NCI-H2029 (cell line): Measurements from ENCODE around the gene CFDP1.
A peak's percentile ranks its signal among the peaks of the same experiment; 100 is the strongest.
"Not testable (repeated sequence)": the region's sequence is repeated elsewhere in the genome, so short reads cannot be mapped to it uniquely, and the experiment has no call there.

ENCODE experiments used
- DNase-seq: peaks from one replicate; lab custom pipeline; 2025; lab: John Stamatoyannopoulos, UW

Gene CFDP1

DNA sequence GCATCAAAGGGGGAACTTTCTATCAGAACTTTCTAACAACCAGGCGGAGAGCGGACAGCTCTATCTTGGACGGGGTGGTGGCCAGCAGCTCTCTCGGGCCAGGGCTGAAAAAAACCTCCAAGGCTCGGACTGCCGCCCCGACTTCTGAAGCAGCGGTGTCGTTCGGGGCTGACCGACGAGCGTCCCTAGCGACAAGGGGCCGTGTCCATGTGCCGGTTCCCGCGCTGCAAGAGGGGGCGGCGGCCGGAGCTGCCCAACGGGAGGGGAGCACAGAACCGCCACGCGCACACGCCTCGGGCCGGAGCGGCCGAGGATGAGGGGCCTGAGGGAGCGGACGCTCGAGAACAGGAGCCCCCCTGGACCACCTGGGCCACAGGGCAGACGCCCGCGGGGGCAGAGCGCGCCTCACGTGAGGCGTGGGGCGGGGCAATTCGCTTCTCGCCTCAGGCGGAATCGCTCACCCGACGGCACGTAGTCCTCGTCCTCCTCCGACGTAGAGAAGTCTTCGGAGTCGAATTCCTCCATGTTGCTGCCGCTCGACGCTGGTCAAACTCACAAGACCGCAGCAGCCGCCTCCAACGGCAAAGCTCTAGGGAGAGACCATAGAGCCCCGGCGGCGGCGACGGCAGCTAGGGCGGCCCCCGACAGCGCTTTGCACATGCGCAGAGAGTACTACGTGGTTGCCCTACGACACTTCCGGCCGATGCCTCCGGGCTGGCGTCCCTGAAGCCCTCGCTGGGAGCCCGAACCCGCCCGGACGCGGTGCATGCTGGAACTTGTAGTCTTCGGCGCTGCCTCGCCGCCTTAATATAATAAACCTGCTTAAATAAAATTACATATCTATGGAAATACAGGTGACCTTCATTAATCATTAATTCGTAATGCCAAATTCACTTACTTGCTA is at the start of gene CFDP1:
TSS of gene CFDP1 (minus strand) at position 676 of the 904 bp plus-strand sequence. CDS start at position 525, 151 bp downstream.
- DNase-seq, result peak; percentile 66

DNA sequence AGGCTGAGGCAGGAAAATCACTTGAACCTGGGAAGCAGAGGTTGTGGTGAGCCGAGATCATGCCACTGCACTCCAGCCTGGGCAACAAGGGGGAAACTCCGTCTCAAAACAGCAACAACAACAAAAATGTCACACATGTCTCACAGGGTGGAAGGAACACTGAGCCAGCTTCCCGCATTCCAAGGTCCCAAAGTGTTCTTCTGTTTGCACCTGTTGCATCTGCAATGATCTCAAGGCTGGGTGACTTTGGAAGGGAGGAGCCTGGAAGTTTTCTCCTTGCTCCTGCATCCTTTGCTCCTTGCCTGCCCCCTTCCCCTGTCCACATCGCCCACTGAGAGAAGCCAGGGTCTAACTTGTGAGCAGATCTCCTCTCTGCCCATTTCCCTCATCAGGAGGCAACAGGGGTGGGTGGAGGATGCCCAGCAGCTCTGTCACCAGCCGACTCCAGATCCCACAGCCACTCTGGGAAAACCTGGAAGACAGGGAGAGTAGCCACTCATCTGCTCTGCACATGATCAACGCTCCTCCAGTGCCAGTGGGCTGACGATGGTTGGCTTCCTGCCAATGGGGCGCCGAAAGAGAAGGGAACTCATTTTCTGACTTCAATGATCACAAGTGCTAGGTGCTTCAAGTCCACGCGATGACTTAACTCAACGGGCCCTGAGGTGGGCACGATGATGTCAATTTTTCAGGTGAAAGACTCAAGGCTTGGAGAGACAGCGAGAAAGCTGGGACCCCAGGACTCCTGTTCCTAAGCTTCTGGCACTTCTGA is 49.3 kb upstream of the CFDP1 start:
- DNase-seq, result peak; percentile 23

DNA sequence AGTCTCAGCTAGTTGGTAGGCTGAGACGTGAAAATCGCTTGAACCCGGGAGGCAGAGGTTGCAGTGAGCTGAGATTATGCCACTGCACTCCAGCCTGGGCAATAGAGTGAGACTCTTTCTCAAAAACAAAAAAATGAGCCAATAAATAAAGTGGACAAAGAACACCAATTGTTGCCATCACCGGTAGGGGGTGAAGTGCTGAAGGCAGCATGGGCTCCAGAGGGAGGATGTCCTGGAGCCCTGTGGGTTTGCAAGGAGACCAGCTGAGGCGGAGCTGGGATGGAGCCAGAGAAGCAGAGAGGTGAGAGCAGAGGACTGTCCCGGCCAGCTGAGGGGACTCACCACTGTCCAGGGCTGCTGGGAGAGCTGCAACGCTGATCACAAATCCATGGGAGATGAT is 48.2 kb upstream of the CFDP1 start:
- DNase-seq, result no peak

DNA sequence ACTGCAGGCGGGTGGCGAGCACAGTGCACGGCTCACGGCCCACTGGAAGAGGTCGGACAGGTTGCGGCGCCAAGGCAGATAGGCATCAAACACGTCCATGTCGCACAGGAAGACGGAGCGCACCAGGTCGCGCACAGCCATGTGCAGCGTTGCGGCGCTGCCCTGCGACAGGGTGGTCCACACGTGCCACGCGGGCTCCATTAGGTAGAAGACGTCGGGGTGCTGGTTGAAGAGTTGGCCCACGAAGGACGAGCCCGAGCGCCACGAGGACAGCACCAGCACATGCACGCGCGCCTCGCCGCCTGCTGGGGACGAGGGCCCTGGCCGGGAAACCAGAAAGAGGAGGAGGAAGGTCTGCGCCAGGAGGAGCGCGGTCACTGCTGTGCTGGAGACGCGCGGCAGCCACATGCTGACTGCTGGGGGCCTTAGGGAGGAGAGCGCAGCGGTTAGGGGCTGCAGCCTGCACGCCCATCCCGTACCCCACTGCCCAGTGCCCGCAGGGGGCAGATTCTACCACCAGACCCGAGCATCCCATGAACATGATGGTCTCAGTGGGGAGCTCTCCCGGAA is 46.2 kb upstream of the CFDP1 start:
- DNase-seq, result no peak

DNA sequence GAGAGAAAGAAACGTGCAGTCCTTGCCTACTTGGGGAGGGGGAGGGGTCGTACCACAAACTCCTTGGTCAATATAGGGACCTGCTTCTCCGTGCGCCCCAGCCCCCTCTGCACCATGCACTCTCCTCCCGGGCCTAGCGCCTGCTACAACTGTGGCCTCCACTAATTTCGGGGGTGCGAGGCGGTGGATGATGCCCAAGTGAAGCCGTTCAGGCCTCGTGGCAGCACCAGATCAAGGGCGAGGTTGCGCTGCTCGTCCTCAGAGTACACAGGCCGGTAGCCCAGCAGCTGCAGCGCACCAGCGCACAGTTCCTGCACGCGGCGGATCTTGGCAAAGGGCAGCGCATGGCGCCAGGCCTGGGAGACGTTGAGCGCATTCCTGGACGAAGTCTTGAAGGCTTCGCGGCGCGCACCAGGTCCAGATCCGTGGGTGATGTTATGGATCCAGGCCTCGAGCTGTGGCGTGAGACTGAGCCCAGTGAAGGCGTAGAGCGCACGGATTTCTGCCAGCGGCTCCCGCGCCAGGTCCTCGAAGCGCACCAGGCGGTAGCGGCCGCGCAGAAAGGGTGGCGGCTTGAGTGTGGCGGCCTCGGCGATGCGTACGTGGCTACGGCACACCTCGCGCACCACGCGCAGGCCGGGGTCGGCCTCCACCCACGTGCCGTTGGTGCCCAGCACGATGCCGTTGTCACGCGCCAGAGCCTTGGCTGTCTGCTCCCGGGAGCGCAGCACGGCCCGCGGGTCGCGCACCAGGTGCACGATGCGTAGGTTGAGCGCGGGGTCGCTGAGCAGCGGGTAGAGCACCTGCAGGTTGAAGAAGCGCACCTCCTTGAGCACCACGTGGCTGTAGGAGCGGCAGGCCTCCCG is 45.4 kb upstream of the CFDP1 start:
- no peak for DNase-seq

DNA sequence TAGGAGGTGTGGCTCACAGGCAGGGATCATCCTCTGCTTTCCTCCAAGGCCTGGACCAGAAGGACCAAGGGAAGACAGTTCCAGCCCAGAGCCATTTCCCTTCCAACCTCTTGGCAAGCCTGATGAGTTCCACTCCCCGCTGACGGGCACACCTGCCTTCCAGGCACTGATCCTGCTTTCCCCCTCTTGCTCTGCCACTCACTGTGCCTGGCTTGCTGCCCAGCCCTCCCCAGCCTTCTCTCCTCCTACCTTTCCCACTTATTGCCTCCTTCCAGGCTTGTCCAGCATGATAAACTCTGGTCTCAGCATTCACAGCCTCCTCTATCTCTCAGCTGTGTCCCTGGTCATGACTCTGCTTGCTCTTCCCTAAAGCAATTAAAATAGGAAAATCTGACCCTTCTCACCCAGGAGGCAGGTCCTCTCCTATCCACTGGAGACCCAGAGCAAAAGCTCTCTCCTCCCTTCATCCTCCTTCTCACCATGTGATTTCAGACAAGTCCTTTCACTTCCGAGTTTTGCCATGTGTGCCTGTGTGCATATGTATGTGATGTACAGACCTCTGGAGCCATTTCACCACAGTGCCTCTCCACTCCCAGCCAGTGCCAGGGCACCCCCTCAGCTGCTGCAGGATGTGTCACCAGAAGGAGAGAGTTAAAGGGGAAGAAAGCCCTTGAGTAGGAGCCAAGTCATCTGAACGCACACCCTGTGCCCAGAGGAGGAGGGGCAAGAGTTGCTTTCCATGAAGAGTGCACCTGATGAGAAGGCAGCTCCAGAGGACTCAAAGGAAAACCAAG is 44.6 kb upstream of the CFDP1 start:
- peak; percentile 26 for DNase-seq

DNA sequence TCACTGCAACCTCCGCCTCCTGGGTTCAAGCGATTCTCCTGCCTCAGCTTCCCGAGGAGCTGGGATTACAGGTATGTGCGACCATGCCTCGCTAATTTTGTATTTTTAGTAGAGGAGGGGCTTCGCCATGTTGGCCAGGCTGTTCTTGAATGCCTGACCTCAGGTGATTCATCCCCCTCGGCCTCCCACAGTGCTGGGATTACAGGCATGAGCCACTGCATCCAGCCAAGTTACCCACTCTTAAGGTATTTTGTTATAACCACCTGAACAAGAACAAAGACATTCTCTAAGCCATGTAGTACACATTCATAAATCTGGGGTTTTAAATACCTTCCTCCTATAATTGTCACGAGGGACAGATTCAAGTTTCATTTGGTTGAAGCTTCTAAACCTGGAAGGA is 43.5 kb upstream of the CFDP1 start:
- DNase-seq, result no peak

DNA sequence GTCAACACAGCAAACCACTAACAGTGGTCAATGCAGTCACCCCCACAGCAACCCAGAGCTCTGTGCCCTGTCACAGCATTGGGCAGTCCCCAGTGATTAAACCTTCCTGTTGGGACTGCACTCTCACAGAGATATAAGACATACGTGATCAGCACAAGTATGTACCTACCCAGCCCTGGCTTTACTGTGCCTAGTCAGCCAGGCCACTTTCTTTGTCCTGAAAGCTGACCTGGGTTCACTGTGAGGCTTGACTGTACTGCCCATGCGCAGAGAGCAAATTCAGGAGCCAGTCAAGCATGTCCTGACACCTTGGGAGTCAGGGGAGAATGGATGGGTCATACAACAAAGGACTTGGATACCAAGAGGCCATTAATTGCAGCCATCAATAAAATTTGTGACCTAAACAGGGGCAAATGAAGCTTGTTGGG is 42.1 kb upstream of the CFDP1 start:
- no peak for DNase-seq

DNA sequence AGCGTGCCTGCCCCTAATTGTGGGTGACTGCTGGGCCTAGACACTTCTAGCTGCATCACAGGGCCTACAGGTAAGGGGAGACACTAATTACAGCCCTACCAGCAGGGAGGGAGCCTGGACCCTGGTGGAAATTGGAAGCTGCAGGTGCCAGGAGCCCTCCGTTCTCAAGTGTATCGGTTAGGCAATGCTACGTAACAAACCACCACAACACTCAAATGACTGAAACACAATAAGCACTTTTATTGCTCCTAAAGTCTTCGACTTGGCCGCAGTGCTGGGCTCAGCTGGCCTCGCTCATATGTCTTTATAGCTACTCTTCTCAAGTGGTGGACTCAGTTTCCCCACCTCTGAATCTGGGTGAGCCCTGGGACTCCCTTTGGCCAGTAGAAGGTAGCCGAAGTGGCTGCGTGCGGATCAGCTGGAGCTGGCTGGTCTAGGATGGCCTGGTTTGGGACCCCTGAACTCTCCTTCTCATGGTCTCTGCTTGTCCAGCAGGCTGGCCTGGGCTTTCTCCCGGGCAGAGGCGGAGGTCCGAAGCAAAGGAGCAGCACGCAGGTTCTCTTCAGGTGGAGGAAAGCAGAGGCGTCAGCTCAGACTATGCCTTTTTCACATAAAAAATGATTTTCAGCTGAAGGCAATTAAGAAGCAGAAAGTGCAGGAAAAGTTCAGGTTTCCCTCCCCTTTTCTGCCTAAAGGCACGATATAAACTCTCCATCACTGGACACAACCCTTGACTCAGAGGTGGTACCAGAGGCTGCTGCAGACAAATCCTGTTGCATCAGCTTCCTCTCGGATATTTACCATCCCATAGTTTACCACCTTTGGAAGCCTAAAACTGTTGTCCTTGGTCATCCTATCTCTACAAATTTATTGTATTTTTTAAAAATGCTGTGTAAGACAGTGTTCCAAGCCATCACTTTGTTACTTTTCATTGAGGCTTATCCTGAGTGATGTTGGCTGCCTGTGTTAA is 39.9 kb upstream of the CFDP1 start:
- DNase-seq, result no peak

DNA sequence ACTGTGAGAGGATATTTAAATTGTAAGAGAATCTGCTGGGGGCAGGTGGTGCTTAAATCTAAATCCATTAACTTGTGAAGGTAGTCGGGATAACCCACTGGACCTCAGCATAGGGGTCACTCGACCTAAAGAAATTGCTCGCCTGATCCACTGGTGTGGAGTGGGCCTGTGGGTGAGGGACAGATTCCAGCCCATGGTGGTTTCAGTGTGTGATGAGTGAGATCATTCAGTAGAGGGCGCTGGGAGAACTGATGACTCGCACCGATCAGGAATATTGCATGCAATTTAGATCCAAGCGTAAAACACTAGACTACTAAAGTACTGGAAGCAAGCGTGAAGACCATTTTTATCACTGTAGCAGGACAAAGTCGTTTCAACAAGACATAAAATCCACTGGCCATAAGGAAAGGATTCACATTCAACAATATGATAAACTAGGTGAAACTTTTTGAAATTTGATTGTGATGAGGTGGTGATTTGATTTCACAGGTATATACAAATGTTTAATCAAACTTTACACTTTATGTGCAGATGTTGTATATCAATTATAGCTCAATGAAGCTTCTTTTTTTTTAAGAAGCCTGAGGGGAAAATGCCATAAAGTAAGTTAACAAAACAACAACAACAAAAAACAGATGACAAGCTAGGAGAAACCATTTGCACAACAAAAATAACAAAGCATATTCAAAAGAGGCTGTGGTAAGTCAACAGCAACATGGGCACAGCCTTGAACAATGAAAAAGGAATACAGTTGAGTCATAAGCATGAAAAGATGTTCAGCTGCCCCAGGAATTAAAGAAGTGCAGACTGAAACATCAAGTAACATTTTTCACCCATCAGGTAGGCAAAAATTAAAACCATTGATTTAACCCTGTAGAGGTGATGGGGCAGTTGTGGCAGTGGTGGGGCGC is 38.7 kb upstream of the CFDP1 start:
- DNase-seq, result peak; percentile 24

DNA sequence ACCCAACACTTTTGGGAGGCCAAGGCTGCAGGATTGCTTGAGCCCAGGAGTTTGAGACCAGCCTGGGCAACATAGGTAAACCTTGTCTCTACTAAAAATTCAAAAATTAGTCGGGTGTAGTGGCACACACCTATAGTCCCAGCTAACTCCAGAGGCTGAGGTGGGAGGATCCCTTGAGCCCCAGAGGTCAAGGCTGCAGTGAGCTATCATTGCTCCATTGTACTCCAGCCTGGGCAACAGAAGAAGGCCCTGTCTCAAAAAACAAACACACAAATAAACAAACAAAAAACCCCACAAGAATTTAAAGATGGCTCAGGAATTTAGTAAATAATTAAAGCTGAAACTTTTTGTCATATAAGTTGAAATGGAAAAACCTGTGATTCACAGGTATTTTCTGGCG is 33.5 kb upstream of the CFDP1 start:
- DNase-seq, result no peak

DNA sequence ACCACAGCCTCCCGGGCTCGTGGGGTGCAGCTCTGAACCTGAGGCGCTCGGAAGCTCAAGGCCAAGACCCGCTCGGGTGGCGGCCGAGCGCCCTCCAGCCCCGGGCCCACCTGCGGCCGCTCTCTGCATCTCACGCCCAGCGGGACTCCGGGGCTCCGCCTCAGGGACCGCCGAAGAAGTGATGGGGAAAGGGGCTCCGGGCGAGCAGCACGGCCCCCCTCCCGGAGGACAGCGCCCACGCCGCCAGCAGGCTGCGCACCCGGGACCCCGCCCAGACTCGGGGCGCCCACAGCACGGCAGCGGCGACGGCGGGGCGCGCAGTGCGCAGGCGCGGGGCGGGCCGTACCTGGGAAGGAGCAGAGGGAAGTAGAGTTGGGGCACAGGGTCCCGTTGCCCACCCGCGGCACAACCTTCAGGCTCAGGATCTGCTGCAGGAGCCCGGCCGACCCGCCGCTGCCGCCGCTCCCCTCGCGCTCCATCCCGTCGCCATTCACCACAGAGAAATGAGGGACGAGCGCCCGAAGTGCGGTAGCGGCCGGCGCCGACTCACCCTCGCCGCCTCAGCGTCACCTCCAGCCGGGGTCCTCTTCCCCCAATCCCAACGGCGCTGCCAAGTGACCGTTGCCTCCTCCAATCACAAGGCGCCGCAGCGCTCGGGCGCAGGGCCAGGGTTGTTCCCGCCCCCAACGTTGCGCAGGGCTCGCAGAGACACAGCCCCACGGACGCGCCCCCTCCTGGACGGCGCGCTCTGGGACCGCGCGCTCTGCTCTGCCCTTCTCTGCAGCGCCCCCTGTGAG is 31.0 kb upstream of the CFDP1 start, which contains the start of gene TMEM170A:
TSS of gene TMEM170A (minus strand) at position 568 of the 797 bp plus-strand sequence. CDS start at position 479, 89 bp downstream.
- peak; percentile 88 for DNase-seq

DNA sequence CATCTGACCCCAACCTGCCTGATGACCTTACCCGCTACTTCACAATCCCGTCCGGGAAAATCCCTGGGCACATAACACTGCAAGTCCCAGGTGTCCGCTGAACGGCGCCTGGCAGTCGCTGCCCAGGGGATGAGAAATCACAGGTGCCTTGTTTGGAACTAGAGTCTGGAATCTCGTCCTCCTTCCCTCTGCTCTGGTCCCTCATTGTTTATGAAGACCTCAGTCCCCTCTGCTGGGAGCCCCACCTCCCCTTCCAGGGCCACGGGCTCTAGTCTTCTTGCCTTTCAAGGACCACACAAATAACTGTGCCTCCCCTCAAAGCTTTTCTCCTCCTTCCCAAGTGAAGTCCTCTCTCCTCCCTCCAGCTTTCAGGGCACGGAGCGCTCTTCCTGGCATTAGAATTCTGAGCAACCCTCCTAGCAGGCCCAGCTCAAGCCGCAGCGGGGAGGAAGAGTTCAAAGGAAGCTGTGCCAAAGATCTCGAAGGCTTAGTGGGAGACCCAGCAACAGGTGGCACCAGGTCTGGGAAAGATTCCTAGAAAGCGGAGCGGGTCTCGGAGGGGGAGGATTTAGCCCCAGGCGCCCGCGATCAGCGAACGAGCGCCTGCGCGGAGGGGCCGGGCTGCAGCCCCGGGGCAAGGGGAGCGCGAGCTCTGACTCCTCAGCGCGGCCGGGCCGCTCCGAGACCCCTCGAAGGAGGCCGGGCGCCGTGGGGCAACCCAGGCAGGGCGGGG is 30.3 kb upstream of the CFDP1 start:
- DNase-seq, result not testable (repeated sequence)

DNA sequence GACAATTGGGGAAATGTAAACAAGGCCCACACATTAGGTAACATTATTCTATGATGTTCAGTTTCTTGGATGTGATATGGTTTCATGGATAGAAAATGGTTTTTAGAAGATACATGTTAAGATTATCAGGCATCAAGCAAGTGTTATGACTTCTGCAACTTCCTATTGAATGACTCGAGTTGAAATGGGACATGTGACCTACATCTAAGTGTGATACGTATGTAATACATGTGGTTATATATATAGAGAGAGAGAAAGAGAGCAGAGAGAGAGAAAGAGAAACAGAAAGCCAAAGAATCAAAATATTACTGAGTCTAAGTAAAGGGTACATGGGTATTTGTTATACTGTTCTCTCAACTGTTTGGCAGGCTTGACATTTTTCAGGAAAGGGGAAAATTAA is 29.5 kb upstream of the CFDP1 start:
- DNase-seq, result no peak

DNA sequence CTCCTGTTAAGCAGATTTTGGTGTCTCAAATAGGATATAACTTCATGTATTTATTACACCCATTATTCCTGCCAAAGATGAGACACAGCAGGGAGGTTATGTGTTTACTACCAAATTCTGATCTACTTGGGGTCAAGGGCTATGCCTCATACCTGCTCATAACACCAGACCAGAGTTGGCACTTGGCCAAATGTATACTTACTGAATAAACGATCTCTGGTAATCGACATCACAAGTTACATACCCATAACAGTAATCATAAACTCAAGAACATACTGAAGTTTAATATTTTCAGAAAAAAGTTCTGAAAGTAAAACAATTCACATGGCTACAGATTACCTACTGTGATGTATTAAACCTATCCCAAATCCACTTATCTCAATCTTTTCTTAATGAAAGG is 28.3 kb upstream of the CFDP1 start:
- DNase-seq, result peak; percentile 21

DNA sequence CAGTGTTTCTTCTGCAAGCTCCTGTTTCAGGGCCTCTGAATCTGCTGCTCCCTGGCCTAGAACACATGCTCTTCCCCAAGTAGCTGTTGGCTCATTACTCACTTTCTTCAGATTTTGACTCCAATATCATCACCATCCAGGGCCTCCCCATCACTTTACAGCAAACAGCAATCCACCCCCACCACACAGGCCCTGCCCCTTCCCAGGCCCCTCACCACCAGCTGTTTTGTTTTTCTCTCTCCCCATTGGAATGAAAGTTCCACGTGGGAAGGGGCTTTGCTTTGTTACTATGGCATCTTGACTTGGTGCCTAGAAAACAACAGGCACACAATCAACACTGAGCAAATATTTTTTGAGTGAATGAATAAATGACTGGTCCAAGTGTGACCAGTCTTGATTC is 27.1 kb upstream of the CFDP1 start:
- no peak for DNase-seq

DNA sequence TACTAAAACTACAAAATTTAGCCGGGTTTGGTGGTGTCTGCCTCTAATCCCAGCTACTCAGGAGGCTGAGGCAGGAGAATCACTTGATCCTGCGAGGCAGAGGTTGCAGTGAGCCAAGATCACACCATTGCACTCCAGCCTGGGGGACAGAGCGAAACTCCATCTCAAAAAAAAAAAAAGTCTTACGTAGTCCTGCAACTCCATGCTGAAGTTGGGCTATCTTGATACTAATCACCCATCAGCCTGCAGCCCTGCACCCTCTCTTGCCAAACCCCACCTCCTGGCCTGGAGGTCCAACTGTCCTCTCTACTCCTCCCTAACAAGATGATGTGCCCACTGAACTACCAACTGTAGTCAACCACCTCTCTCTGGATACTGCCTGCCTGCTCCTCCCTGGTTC is 26.4 kb upstream of the CFDP1 start:
- no peak for DNase-seq
